GM18507 (cell line): ENCODE results near the gene TDRD10.

Experiments
- DNase-seq: peaks from one replicate; pipeline ENCODE4 v3.0.0; 2011; ENCODE audit warnings: low read depth; ENCODE audit not compliant: insufficient read length; ENCODE audit errors: extremely low spot score
- FAIRE-seq: peaks from 2 replicates; lab custom pipeline; 2011; peaks lifted over from hg19 to GRCh38; lab: Jason Lieb, UNC

The TDRD10 gene

GRCh38 chr1:154593390-154593789 is 91.4 kb downstream of the TDRD10 start:
- FAIRE-seq: no peak
- DNase-seq: no peak

DNA sequence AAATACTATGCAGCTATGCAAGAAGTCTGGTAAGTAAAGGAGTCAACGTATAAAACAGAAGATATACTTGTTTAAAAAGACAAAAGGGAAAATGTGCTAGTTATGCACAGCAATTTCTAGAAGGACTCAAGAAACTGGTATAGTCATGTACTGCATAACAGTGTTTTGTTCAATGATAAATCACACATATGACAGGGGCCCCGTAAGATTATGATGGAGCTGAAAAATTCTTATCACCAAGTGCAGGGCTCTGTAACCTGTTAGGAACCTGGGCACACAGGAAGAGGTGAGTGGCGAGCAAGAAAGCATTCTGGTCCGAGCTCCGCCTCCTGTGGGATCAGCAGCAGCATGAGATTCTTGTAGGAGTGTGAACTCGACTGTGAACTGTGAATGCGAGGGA is 92.8 kb downstream of the TDRD10 start:
- FAIRE-seq (no peak), DNase-seq (no peak)

- no peak for DNase-seq
- FAIRE-seq: no peak
These were observed 93.6 kb downstream of the TDRD10 start for GRCh38 chr1:154595621-154596020.
